ENCODE results near the gene NAA40. TPM values are rescaled to one million over a fixed set of nuclear protein-coding genes. Genes with fewer than 3 reads are reported as not detected.
A peak's percentile ranks its signal among the peaks of the same experiment; 100 is the strongest.

Gene NAA40
- total and polyA plus RNA-seq, 2 of the 13 experiments (the other 11 are each of a cell fraction or from before 2014, with no cell fraction given): 11.1 to 17.9 TPM

- TF ChIP-seq, protein P1, sequence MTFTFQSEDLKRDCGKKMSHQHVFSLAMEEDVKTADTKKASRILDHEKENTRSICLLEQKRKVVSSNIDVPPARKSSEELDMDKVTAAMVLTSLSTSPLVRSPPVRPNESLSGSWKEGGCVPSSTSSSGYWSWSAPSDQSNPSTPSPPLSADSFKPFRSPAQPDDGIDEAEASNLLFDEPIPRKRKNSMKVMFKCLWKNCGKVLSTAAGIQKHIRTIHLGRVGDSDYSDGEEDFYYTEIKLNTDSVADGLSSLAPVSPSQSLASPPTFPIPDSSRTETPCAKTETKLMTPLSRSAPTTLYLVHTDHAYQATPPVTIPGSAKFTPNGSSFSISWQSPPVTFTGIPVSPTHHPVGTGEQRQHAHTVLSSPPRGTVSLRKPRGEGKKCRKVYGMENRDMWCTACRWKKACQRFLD (CRISPR knock-in tag; IDR thresholded peaks at IDR 0.05; ENCODE audit: borderline replicate concordance): 0 out of 2 replicates have a peak, but pooled peaks have one; percentile 23
- TF ChIP-seq, protein P2, sequence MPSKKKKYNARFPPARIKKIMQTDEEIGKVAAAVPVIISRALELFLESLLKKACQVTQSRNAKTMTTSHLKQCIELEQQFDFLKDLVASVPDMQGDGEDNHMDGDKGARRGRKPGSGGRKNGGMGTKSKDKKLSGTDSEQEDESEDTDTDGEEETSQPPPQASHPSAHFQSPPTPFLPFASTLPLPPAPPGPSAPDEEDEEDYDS (CRISPR knock-in tag; IDR thresholded peaks at IDR 0.05): 0 out of 2 replicates have a peak, but pooled peaks have one; percentile 20
- 0 out of 2 replicates have a peak, but pooled peaks have one; percentile 20 for TF ChIP-seq REL (CRISPR knock-in tag; conservative IDR thresholded peaks at IDR 0.05)
- TF ChIP-seq ZNF607 (CRISPR knock-in tag; IDR thresholded peaks at IDR 0.05; ENCODE audit: borderline replicate concordance): no peak
- 0 out of 2 replicates have a peak, but pooled peaks have one; percentile 1 for TF ChIP-seq ZNF616 (CRISPR knock-in tag; IDR thresholded peaks at IDR 0.05; ENCODE audit: low read depth)
- peak in 1 of 2 experiments; percentile 46; a peak in 1 of 4 replicates for TF ChIP-seq KLF16 (CRISPR knock-in tag; IDR thresholded peaks at IDR 0.05)
- no peak for TF ChIP-seq IRX3 (CRISPR knock-in tag; IDR thresholded peaks at IDR 0.05; ENCODE audit: borderline replicate concordance, low read depth)
- TF ChIP-seq SOX5 (CRISPR knock-in tag; IDR thresholded peaks at IDR 0.05; ENCODE audit: borderline replicate concordance): peak; percentile 40; the same call in 1 of the 2 replicates
- TF ChIP-seq ZNF547 (CRISPR knock-in tag; IDR thresholded peaks at IDR 0.05): no peak
- peak; percentile 68 for TF ChIP-seq AGO1 (IDR thresholded peaks at IDR 0.05; ENCODE audit: low read depth, low read length, poor library complexity, severe bottlenecking)
- 0 out of 2 replicates have a peak, but pooled peaks have one; percentile 5 for TF ChIP-seq ZBTB7B (CRISPR knock-in tag; IDR thresholded peaks at IDR 0.05)
- TF ChIP-seq ZFP1 (CRISPR knock-in tag; IDR thresholded peaks at IDR 0.05): no peak
- TF ChIP-seq, protein P3, sequence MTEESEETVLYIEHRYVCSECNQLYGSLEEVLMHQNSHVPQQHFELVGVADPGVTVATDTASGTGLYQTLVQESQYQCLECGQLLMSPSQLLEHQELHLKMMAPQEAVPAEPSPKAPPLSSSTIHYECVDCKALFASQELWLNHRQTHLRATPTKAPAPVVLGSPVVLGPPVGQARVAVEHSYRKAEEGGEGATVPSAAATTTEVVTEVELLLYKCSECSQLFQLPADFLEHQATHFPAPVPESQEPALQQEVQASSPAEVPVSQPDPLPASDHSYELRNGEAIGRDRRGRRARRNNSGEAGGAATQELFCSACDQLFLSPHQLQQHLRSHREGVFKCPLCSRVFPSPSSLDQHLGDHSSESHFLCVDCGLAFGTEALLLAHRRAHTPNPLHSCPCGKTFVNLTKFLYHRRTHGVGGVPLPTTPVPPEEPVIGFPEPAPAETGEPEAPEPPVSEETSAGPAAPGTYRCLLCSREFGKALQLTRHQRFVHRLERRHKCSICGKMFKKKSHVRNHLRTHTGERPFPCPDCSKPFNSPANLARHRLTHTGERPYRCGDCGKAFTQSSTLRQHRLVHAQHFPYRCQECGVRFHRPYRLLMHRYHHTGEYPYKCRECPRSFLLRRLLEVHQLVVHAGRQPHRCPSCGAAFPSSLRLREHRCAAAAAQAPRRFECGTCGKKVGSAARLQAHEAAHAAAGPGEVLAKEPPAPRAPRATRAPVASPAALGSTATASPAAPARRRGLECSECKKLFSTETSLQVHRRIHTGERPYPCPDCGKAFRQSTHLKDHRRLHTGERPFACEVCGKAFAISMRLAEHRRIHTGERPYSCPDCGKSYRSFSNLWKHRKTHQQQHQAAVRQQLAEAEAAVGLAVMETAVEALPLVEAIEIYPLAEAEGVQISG (CRISPR knock-in tag; IDR thresholded peaks at IDR 0.05): peak; percentile 53
- TF ChIP-seq MEIS2 (CRISPR knock-in tag; IDR thresholded peaks at IDR 0.05): no peak
- TF ChIP-seq ZNF546 (CRISPR knock-in tag; conservative IDR thresholded peaks at IDR 0.05): no peak; the same call in 1 of the 2 replicates
- 0 out of 2 replicates have a peak, but pooled peaks have one; percentile 13 for TF ChIP-seq ZBTB42 (CRISPR knock-in tag; IDR thresholded peaks at IDR 0.05)
- TF ChIP-seq, protein P4, sequence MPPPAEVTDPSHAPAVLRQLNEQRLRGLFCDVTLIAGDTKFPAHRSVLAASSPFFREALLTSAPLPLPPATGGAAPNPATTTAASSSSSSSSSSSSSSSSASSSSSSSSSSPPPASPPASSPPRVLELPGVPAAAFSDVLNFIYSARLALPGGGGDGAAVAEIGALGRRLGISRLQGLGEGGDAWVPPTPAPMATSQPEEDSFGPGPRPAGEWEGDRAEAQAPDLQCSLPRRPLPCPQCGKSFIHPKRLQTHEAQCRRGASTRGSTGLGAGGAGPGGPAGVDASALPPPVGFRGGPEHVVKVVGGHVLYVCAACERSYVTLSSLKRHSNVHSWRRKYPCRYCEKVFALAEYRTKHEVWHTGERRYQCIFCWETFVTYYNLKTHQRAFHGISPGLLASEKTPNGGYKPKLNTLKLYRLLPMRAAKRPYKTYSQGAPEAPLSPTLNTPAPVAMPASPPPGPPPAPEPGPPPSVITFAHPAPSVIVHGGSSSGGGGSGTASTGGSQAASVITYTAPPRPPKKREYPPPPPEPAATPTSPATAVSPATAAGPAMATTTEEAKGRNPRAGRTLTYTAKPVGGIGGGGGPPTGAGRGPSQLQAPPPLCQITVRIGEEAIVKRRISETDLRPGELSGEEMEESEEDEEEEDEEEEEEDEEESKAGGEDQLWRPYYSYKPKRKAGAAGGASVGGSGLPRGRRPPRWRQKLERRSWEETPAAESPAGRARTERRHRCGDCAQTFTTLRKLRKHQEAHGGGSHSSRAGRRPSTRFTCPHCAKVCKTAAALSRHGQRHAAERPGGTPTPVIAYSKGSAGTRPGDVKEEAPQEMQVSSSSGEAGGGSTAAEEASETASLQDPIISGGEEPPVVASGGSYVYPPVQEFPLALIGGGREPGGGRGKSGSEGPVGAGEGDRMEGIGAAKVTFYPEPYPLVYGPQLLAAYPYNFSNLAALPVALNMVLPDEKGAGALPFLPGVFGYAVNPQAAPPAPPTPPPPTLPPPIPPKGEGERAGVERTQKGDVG (CRISPR knock-in tag; IDR thresholded peaks at IDR 0.05; ENCODE audit: borderline replicate concordance): no peak
- TF ChIP-seq PHF8 (CRISPR knock-in tag; IDR thresholded peaks at IDR 0.05): peak; percentile 34; the same call in 1 of the 2 replicates
- TF ChIP-seq MAX (IDR thresholded peaks at IDR 0.05): peak; percentile 36; the same call in 1 of the 2 replicates
- 0 out of 2 replicates have a peak, but pooled peaks have one; percentile 12 for TF ChIP-seq IRF2 (CRISPR knock-in tag; IDR thresholded peaks at IDR 0.05)
- TF ChIP-seq SRSF4 (IDR thresholded peaks at IDR 0.05; ENCODE audit: low read depth, low read length, poor library complexity, severe bottlenecking): no peak
These were observed 20.9 kb upstream of the NAA40 start (continued) for GRCh38 chr11:63917692-63918506.
